HG03280 (cell line): Measurements from ENCODE around the gene FRS2.
A peak's percentile ranks its signal among the peaks of the same experiment; 100 is the strongest.
"Not testable (repeated sequence)": the region's sequence is repeated elsewhere in the genome, so short reads cannot be mapped to it uniquely, and the experiment has no call there.

ENCODE experiments used
- ATAC-seq: cut with Tn5 transposase; IDR thresholded peaks from one replicate; pipeline ENCODE4 v1.9.1; 2021; ENCODE audit warnings: mild to moderate bottlenecking, moderate library complexity; ENCODE audit not compliant: unreplicated experiment

FRS2 gene, protein sequence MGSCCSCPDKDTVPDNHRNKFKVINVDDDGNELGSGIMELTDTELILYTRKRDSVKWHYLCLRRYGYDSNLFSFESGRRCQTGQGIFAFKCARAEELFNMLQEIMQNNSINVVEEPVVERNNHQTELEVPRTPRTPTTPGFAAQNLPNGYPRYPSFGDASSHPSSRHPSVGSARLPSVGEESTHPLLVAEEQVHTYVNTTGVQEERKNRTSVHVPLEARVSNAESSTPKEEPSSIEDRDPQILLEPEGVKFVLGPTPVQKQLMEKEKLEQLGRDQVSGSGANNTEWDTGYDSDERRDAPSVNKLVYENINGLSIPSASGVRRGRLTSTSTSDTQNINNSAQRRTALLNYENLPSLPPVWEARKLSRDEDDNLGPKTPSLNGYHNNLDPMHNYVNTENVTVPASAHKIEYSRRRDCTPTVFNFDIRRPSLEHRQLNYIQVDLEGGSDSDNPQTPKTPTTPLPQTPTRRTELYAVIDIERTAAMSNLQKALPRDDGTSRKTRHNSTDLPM

DNA sequence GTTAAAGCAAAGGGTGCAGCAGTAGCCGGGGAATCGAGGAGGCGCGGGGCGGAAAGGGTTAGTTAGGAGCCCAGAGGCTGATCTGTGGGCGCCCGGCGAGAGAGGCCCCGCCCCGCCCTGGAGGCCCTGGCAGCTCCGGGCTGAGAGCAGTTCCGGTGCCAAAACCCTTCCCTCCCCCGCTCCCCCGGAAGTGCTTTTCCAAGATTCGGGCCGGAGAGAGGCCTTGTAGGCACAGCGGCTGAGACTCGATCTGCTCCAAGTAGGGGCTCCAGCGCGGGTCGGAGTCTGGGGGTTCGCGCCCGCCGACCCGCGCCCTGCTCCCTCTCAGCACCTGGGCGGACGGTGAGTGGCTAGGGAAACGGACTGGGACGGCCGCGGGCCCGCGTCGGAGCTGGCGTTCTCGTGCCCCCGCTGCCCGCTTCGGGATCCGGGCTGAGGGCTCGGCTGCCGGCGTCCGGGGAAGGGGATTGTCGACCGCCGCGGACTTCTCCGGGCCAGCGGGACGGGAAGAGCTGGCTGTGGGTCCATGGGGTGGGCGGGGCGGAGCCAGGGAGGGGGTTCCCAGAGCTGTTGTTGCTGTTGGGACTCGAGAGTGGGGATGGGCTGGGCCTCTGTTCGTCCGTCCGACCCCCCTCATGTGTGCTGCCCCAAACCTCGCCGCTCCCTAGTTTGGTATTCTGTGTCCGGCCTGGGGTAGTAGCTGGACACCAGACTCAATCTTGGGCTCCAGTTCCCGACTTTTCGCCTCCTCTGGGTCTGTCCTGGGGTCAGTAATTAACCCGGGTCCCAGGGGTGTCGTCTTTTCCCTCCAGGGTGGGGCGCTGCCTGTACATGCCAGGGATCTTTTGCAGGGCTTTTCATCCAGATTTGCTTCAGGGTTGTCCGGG lies at the start of gene FRS2:
TSS of gene FRS2 (plus strand) at position 200 of the 887 bp plus-strand sequence. CDS start 98,643 bp downstream, outside the sequence.
- peak; percentile 99 for ATAC-seq

DNA sequence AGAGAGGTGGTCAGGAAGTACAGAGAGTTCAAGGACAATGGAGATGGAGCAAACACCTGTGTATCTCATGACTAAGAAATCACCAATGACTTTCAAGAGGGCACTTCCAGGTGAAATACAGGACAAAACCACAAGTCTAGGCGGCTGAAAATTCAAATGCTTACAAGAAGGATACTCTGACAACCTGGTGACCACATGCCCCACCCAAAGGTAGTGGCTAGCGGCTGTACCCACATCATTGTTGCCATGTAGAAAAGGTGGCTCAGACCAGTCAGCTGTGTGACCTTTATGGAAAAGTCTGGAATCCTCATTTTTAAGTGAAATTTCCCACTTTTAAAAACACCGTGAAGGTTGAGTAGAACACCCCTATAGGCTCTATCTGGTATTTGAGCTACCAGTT lies 48.6 kb upstream of the FRS2 start:
- no peak for ATAC-seq

DNA sequence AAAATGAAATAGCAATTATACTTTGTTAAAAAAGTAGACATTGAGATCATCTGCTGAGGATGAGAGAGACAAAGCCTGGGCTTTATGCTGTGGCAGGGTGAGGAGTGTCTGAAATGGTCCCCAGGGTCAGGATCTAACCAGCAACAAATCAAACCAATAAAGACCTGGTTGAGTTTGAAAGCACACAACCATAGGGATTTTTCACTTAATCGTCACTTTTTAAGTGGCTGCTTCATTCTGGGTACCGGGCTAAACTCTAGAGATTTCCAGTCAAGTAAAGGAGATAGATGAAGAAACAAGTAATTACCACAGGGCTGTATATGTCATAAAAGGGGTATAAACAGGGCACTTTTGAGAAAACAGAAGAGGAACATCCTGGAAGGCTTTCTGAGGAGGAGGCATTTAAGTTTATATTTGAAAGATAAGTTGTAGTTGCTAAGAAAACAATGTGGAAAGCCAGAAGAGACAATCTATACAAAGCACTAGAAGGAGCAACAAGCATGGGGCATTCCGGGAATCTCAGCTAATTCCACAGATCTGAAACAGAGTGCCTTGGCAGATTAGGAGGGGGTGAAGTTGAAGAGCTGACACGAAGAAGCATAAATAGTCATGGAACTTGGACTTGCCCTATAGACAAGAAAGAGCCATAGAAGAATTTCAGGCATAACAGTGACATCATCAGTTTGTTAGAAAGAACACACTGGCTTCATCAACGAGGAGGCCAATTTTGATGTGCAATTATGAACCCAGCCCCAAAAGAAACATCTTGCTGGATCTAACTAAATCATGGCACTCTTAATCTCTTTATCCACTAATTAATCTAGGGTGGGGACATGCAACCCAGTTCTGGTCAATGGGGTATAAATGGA lies 46.9 kb upstream of the FRS2 start:
- ATAC-seq: no peak

DNA sequence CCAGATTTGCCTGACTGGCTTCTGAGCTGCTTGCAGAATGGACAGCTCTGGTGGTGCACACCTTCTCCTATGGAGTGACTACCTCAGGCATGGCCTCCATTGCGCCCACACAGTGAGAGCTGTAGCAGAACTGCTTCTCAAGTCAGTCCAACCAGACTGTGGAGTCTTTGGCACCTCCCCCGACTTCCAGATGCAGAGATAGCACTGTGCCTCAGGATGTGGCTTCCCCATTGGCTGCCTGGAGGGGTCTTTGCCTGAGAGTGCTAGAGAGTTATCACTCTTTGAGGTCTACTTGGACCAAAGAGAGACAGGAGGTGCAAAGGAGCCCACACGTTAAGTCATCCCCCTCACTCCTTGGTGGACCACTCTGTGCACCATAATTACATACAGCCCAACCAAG lies 44.8 kb upstream of the FRS2 start:
- no peak for ATAC-seq

DNA sequence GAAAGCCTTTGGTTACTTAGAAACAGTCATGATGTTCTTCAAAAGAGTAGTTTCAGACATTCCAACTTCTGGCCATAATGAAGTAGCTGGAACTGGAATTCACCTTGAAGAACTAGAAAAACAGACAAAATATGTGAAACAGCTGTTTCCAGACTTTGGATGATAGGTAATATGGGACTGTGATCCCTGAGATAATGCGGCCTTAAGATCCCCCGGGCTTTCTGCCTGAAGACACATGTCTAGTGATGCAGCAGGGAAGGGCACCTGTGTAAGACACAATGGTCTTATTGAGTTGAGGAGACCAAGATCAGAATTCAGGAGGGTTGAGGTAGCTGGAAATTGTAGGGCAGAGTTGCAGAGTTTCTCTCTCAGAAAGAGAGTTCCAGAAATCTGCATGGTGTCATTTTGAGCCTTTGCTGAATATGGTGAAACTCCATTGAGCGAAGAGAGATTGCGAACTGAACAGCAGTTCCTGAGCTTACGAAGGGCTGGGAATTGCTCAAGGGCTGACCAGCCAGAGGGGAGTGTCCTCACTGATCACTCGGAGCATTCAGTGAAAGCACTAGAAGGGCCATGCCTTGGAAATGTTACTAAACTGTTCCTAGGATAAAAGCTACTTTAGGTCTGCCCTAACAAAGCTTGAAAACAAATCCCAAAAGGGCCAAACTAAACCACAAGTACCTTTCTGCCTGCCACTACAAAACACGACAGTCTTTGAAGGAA lies 41.7 kb upstream of the FRS2 start:
- ATAC-seq: no peak

DNA sequence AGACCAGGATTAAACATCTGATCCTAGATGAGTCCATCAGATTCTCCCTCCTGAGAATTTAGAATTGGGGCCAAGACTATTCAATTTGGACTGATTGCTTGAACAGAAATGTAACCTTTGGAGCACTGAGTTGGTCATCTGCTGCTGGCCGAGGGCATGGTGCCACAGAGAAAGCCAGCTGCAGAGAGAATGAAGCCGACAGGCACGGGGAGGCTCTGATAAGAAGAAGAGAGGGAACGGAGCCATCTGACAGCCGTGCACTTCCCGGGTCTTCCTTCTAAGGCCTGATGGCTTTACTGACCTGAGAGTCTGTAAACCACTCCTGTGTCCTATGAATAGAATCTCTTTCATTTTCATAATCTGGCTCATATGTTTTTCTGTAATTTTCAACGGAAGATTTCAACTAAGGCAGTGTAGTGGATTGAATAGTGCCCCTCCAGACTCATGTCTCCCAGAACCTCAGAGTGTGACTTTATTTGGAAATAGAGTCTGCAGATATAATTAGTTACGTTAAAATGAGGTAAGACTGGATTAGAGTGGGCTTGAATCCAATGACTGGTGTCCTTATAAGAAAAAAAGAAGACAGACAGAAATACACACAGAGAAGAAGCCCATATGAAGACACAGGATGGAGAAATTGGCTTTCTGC lies 39.1 kb upstream of the FRS2 start:
- ATAC-seq: no peak

DNA sequence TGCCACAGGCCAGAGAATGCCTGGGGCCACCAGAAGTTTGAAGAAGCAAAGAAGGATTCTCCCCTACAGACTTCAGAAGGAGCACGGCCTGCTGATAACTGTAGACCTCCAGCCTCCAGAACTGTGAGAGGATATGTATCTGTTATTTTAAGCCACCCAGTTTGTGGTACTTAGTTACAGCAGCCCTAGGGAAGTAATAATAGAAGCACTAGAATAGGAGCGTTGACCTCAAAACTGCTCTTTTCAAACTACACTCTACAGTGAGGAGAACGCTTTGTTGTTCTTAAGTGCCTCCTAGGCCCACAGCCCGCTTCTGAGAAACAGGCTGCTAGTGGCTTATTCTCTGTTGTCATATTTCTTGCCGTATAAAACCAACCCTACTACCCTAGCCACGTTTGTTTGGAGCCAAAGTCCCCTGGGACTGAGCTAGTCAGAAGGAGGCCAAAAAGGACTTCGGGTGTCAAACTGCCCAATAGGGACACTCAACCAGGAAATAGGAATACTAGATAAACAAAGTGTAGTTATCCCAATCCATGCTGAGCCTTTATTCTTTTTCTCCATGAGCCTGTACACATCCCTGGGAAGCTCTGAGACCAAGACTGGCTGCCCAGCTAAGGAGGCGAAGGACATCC lies 38.5 kb upstream of the FRS2 start:
- no peak for ATAC-seq

DNA sequence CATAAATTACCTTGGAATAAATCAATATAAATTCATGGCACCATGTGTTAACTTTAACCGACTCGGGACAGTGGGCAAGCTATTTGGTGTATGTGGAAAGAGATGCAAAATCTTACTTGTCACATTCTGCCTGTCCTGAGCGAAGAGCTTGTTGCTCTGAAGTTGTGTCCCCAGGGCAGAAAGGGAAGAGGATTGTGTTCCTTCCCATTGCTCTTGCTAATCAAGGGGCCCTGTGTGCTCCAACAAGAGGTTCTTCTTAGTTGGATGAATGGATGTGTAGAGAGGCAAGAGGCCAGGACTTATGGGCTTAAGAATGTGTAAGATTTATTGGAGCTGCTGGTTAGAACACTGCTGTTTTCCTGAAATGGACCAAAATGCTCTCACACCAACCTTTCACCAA lies 36.5 kb upstream of the FRS2 start:
- ATAC-seq: no peak

DNA sequence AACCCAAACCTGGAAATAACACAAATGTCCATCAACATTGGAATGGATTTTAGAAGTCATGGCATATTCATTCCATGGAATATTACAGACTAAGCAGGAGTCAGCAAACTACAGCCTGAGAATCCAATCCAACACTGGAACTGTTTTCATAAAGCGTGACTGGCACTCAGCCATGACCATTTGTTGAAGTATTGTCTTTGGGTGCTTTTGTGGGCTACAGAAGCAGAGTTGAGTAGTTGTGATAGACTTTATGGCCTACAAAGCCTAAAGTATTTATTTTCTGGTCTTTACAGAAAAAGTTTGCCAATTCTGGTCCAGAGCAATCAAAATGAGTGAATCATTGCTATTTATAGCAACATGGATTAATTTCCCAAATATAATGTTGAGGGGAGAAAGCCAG lies 34.5 kb upstream of the FRS2 start:
- no peak for ATAC-seq

DNA sequence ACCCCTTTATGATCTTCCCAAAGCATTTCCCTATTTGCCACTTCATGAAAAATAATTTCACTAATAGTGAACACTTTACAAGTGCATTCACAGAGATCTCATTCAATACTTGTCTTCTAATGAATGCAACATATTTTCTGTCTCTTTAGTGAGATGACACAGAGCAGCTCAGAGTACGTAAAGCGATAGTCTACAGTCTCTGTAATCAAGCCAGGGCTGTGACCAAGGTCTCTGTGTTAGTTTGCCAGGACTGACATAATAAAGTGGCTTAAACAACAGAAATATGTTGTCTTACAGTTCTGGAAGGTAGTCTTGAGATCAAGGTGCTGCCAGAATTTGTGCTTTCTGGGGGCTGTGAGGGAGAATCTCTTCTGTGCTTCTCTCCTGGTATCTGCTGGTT lies 33.1 kb upstream of the FRS2 start:
- no peak for ATAC-seq

DNA sequence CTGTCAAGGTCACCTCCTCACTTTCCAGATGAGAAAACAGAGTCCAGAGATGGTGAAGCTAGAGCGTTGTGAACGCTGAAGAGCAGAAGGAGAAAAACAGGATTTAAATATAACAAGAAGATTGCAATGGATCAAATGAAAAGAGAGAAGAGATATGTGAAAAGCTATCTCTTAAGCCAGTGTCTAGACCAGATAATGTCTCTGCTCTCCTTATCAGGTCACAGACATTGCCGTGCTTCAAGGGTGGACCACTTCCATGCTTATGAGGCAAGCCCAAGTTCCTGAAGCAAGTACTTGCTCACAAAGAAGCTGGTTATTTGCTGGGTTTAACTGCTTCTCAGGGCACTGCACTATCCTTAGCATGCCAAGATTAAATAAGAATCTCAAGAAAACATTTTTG lies 31.6 kb upstream of the FRS2 start:
- ATAC-seq: no peak

DNA sequence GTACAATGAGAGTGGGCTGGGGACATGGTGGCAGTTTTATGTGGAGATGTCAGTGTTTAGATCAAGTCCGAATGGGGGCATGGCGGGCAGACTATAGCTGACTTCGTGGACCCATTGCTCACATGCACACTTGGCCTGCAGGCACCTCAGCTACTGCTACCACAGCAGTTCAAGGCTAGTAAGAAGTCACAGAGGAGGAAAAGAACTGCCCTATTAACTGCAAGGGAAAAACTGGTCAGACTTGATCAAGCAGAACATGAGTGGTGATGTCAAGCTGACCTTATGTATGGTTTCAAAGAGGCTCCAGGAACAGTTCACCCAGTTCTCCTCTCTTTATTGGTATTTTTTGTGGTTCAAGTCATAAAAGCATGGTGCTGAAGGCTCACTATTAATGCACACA lies 30.2 kb upstream of the FRS2 start:
- ATAC-seq: no peak

DNA sequence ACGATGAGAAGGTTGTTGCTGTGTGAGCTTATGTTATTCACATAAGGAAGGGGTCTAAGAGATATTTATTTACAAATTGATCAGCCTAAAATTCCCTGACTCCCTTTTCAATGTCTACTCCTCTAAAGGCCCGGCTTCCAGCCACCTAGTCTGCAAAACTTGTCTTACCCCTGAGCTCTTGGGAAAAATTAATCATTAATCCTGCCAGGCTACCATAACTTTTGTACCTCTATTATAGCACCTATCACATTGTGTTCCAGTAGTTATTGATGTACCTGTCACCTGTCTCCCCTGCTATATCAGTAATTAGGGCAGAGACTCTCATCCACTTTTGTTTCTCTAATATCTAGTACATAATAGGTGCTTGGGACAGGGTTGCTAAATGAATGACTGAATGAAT lies 29.3 kb upstream of the FRS2 start:
- no peak for ATAC-seq

DNA sequence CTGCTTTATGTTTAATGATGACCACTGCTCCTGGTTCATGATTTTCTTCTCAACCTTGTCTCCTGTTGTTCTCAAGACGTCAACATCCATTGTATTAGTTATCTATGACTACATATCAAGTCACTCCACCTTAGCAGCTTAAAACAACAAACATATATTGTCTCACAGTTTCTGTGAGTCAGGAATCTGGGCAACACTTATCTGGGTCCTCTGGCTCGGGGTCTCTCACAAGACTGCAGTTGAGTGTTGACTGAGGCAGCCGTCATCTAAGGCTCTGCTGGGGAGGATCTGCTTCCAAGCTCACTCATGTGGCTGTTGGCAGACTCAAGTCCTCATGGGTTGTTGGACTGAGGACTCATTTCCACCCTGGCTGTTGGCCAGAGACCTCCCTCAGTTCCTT lies 27.3 kb upstream of the FRS2 start:
- no peak for ATAC-seq

DNA sequence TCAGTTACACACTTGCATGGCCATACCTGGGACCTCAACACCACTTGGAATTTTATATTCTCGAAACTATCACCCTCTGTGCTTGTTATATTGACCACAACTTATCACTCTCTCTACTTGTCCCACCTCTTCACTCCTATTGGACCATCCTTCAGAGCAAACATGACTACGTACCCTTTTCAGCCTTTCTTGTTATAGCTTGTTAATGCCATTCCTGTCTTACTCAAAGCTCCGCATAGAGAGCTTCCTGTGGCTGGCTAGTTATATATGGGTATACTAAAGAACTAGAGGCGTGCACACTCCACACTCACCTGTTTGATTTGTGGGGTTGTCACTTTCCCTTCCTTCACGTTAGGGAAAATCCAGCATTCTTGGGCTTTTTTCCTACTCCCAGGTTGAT lies 26.3 kb upstream of the FRS2 start:
- ATAC-seq: no peak

DNA sequence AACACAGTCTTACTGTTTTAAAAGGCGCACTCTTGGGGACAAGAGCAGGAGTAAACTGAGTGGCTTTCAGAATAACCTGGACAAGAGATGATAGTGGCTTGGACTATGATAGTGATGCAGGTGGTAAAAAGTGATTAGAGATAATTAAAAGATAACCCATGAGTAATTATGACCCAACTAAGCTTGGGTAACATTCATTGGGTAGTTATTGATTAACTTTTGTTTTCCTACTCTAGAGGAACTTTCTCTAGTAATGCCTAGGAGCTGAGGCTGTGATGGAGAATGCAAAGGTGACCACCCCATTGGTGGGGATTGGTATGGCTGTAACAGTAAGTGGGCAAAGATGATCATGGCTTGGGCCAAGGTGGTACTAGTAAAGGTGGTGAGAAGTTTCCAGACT lies 22.3 kb upstream of the FRS2 start:
- ATAC-seq: no peak

DNA sequence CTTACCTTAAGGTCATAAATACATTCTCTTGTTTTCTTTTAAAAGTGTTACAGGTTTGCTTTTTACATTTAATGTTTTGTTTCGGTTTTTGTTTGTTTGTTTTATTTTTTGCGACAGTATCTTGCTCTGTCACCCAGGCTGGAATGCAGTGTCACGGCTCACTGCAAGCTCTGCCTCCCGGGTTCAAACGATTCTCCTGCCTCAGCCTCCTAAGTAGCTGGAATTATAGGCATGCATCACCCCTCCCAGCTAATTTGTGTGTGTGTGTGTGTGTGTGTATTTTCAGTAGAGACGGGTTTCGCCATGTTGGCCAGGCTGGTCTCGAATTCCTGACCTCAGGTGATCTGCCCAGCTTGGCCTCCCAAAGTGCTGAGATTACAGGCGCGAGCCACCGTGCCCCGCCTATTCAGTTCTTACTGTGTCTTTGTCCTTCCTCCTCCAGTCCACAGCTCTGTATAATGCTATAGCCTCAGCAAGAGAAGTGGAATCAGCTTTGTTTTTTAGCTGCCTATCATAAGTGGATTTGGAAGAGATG lies 17.5 kb upstream of the FRS2 start:
- not testable (repeated sequence) for ATAC-seq

DNA sequence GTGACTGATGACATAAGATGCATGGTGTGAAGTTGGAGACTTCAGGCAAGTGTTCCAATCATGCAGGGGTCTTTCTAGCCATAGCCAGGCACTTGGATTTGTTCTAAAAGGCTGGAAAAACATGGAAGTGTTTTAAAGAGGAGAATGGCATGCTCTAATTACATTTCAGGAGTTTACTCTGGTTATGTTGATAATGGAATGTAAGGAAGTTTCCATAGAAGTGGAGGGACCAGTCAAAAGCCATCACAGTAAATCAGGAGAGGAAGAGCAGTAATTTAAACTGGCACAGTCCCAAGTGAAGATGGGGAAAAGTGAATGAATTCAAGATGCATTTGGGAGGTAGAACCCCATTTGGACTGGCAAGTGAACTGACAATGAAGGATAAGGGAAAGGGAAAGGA lies 13.9 kb upstream of the FRS2 start:
- ATAC-seq: no peak

DNA sequence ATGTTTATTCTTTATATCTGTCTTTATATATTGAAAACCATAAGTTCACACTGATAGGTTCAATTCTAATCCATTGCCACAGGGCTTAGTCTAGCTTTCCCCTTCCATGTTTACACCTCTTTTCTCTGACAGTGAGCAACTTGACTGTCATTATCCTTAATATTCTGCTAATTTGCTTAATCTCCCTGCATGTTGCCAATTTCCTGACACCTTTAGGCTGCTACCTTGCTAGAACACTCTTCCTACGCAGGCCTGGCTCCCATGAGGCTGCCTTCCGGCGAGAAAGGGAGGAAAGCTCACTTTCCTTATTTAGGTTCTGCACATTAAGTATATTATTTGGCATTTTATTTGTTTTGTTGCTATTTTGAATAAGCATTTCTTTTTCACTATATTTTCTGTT lies 12.8 kb upstream of the FRS2 start:
- ATAC-seq: no peak
